Right lobe of liver (tissue), 4 donors: ENCODE measurements around the gene EEF2K.
"Not testable (repeated sequence)": the region's sequence is repeated elsewhere in the genome, so short reads cannot be mapped to it uniquely, and the experiment has no call there.

Source experiments
- POLR2A ChIP-seq: fragments of 450-650 bp; IDR thresholded peaks from one replicate; pipeline ENCODE4 v1.6.1; 2017; ENCODE audit warnings: antibody characterized with exemption, mild to moderate bottlenecking
- TF ChIP-seq, protein P1 (sequence below), 4 donors: fragments of 200-600 bp in 3 of 4; fragments of 450-650 bp in 1 of 4; IDR thresholded peaks; one replicate each; pipeline versions ENCODE4 v1.5.1 to v1.8.0; 2016 to 2022; ENCODE audit warnings: antibody characterized with exemption in 4 of 4, mild to moderate bottlenecking in 2 of 4
- donor health status: DM: no; HTN: no; CAD: no.
- donor health status: DM: no; HTN: no; CAD: no.
- donor health status: DM: no; HTN: yes; CAD: no.

GRCh38 chr16:22196559-22197168 lies 9.4 kb upstream of the EEF2K start:
- TF ChIP-seq, protein P1, sequence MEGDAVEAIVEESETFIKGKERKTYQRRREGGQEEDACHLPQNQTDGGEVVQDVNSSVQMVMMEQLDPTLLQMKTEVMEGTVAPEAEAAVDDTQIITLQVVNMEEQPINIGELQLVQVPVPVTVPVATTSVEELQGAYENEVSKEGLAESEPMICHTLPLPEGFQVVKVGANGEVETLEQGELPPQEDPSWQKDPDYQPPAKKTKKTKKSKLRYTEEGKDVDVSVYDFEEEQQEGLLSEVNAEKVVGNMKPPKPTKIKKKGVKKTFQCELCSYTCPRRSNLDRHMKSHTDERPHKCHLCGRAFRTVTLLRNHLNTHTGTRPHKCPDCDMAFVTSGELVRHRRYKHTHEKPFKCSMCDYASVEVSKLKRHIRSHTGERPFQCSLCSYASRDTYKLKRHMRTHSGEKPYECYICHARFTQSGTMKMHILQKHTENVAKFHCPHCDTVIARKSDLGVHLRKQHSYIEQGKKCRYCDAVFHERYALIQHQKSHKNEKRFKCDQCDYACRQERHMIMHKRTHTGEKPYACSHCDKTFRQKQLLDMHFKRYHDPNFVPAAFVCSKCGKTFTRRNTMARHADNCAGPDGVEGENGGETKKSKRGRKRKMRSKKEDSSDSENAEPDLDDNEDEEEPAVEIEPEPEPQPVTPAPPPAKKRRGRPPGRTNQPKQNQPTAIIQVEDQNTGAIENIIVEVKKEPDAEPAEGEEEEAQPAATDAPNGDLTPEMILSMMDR (IDR thresholded peaks at IDR 0.05): not testable (repeated sequence)
- TF ChIP-seq POLR2A: not testable (repeated sequence)
